Mesodermal cell (in vitro differentiated cells): ENCODE results near the gene ANKMY1.

Experiments used
- H3K27ac ChIP-seq: 2 replicates; pipeline ENCODE4 v1.7.0; 2013; ENCODE audit warnings: mild to moderate bottlenecking, low read depth, low read length, moderate library complexity; ENCODE audit not compliant: severe bottlenecking
- H3K36me3 ChIP-seq: 2 replicates; pipeline ENCODE4 v1.7.1; 2013; ENCODE audit warnings: mild to moderate bottlenecking, low read length, moderate library complexity; ENCODE audit not compliant: control insufficient read depth, insufficient read depth
- H3K4me1 ChIP-seq: one replicate; pipeline ENCODE4 v1.7.1; 2013; ENCODE audit warnings: mild to moderate bottlenecking, low read length; ENCODE audit not compliant: insufficient read depth, control insufficient read depth, poor library complexity, severe bottlenecking
- H3K4me3 ChIP-seq: 2 replicates; pipeline ENCODE4 v1.7.0; 2013; ENCODE audit warnings: low read length, control low read depth, mild to moderate bottlenecking; ENCODE audit not compliant: insufficient read depth, poor library complexity, severe bottlenecking; ENCODE audit errors: extremely low read depth
- H3K9me3 ChIP-seq: 2 replicates; pipeline ENCODE4 v1.7.1; 2013; ENCODE audit warnings: mild to moderate bottlenecking, low read length, moderate library complexity; ENCODE audit not compliant: control insufficient read depth
- WGBS, 2 experiments: methylation state at CpG; one replicate each; pipeline ENCODE4 v1.1.5; 2013; ENCODE audit warnings: missing lambda C conversion rate in 2 of 2; ENCODE audit not compliant: insufficient coverage in 2 of 2; 5-methylcytosine and 5-hydroxymethylcytosine counted together

ANKMY1 gene

DNA sequence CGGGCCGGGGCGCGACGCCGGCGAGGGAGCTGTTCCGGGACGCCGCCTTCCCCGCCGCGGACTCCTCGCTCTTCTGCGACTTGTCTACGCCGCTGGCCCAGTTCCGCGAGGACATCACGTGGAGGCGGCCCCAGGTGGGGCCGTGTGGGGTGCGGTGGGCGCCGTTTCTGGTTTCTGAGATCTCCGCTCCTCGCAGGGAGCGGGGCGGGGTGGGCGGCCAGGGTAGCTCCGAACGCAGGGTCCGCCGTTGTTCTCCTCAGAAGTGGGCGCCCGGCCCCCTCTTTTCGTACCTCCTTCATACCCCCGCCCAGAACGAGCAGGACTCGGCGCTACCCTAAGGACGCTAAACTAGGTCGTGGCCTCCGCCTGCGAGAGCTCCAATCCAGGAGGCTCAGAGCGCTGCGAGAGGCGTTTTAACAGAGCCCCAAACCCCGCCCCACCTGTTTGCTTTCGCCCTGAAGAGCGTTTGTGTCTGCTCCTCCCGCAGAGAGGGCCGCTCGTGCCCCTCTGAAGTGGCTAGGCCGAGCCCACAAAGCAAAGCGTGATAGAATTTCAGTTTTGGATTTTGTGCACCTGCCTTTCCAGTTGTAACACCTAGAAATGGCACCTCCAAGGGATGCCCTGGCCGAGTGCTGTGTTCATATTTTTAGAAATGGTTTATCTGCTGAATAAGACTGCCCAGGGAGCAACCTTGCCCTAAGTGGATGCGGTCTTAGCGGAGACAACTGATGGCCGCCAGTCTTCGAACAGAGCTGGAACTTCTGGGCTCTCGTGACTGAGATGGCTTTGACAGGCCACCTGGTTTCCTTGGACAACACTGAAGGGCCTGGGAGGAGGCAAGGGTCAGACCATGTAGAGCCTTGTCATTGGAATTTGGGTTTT is 29.4 kb upstream of the ANKMY1 start:
- Histone ChIP-seq H3K27ac (no peak overlapping the region), H3K36me3 (peaks cover 40% of the 10 kb centered on the region)

DNA sequence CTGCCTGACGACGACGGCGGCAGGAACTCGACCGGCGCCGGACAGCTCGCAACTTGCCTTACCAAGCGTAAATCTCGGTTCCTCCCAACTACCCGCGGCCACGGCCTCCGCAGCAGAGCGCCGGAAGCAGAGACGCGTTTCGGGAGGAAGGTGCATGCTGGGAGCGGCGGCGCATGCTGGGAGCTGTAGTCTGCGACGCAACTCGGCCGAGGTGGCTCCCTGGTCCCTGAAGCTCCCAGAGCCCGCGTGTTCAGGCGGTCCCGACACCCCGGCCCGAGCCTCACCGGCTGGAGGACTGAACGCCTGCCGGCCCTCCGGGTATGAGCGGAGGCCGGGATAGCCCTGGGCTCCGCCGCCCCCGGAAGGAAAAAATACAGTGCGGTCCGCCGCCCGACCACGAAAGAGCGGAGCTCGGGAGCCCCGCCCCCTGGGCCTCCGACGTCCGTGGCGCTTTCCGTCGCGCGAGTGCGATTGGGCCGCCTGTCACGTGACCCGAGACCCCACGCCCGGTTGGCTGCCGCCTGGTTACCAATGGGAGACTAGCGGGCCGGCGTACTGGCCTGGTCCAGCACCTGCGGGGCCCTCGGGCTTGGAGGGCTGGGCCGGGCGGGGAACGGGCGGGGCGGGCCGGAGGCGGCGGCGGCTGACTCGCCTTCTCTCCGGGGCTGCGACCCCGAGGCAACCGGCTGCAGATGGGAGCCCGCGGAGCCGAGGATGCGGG is 28.6 kb upstream of the ANKMY1 start, which contains the start of gene CAPN10:
Gene CAPN10, plus strand, starts transcription at position 537 of the 721 bp plus-strand sequence. Its CDS starts 178 bp downstream, at position 715.
- peaks cover 41% of the 10 kb centered on the region for H3K36me3 ChIP-seq
- H3K4me1 ChIP-seq, result peaks cover 33% of the 10 kb centered on the region
- peak within 1 kb of the TSS; percentile 98 for H3K4me3 ChIP-seq
- H3K27ac ChIP-seq, result peak within 1 kb of the TSS; percentile 50
- 0 to 1% methylated on average over 75 to 76 of the region's 88 CpGs for WGBS, 2 experiments
- H3K9me3 ChIP-seq, result no peaks in the 10 kb centered on the region

More for the DNA sequence above, 29.4 kb upstream of the ANKMY1 start:
- Histone ChIP-seq H3K4me3 (peak overlapping the region; percentile 98), H3K9me3 (no peaks in the 10 kb centered on the region), H3K4me1 (peaks cover 37% of the 10 kb centered on the region)
- WGBS, 2 experiments, result 4 to 7% methylated on average over 41 to 59 of the region's 62 CpGs

DNA sequence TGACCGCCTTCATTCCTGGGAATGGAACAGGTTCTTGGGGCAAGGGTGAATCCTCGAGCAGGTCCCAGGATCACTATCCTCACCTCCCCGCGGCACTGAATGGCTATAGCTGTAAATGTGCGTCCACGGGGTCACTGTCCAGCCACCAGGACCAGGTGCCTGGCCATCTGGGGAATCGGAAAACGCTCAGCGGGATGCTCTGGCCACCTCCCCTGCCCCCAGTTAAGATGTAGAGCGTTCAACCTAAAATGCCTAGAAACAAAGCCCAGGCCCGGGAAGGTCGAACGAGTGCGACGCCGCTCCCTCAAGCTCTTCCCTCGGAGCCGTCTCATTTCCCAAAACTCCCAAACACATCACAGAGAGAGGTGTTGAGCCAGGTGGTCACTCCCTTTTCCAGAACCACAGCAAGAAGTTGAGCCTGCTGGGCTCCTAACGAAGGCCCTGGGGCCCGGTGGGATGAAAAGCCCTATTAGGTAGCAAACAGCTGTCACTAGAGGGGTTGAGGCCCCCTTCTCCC is 28.0 kb upstream of the ANKMY1 start:
- Histone ChIP-seq H3K4me1 (peaks cover 27% of the 10 kb centered on the region), H3K36me3 (peaks cover 42% of the 10 kb centered on the region), H3K4me3 (peak overlapping the region; percentile 98), H3K9me3 (no peaks in the 10 kb centered on the region), H3K27ac (peak overlapping the region; percentile 50)
- WGBS, 2 experiments, result 6 to 8% methylated on average over 6 to 17 of the region's 20 CpGs

DNA sequence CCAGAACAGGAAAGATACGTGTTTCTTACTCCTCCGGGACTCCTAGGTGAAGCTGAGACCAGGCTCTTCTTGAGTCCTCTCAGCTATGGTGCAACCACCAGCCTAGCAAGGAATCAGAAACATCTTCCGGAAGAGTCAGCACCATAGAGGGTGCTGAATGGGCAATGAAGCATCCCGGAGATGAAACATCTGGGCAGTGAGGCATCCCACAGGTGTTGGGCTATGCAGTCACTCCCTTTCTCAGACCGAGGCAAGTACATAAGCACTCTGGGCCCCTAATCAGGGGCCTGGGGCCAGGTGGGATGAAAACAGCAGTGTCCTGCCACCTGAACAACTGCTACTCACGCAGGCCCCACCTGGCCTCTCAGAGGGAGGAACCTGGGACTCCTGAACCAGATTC is 27.3 kb upstream of the ANKMY1 start:
- H3K36me3 ChIP-seq, result peaks cover 39% of the 10 kb centered on the region
- H3K4me3 ChIP-seq, result peak overlapping the region; percentile 98
- no peak overlapping the region for H3K27ac ChIP-seq
- peaks cover 31% of the 10 kb centered on the region for H3K4me1 ChIP-seq
- H3K9me3 ChIP-seq, result no peaks in the 10 kb centered on the region
- WGBS, 2 experiments, result 83 to 91% methylated on average over 6 of the region's 6 CpGs

GRCh38 chr2:240584486-240585031 is 26.8 kb upstream of the ANKMY1 start:
- Histone ChIP-seq H3K36me3 (peaks cover 37% of the 10 kb centered on the region), H3K4me3 (no peak overlapping the region)
- WGBS, 2 experiments, result 79 to 83% methylated on average over 3 to 4 of the region's 4 CpGs

GRCh38 chr2:240583774-240584173 is 26.0 kb upstream of the ANKMY1 start:
- Histone ChIP-seq H3K4me1 (peaks cover 44% of the 10 kb centered on the region), H3K36me3 (peaks cover 36% of the 10 kb centered on the region), H3K27ac (no peak overlapping the region), H3K4me3 (no peak overlapping the region), H3K9me3 (no peaks in the 10 kb centered on the region)
- 92 to 98% methylated on average over 3 to 4 of the region's 4 CpGs for WGBS, 2 experiments

More at GRCh38 chr2:240584486-240585031, 26.8 kb upstream of the ANKMY1 start:
- Histone ChIP-seq H3K9me3 (no peaks in the 10 kb centered on the region), H3K4me1 (peaks cover 36% of the 10 kb centered on the region), H3K27ac (no peak overlapping the region)

GRCh38 chr2:240582781-240583180 is 25.0 kb upstream of the ANKMY1 start:
- 92 to 100% methylated on average over 2 to 3 of the region's 3 CpGs for WGBS, 2 experiments
- no peak overlapping the region for H3K4me3 ChIP-seq
- no peak overlapping the region for H3K27ac ChIP-seq
- no peaks in the 10 kb centered on the region for H3K9me3 ChIP-seq
- H3K36me3 ChIP-seq, result peaks cover 43% of the 10 kb centered on the region
- H3K4me1 ChIP-seq, result peaks cover 39% of the 10 kb centered on the region

DNA sequence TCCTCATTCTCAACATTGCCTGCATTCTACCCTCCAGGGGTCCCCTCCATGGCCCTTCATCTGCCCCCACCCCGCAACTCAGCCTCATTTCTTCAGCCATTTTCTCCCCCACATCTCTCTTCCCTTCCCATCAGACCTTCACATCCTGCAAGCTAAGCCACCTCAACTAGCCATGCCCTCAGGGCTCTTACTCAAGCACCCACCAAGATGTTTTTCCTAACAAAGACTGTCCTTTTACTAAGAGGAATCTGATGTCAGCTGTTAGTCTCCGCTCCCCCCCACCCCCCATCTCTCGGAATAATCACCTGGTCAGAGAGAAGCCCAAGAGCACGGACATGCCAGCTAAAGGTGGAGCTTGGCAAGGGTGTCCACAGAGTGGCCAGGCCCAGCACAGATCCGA is 24.0 kb upstream of the ANKMY1 start:
- Histone ChIP-seq H3K4me1 (peaks cover 38% of the 10 kb centered on the region), H3K27ac (no peak overlapping the region), H3K4me3 (no peak overlapping the region), H3K36me3 (peaks cover 51% of the 10 kb centered on the region), H3K9me3 (no peaks in the 10 kb centered on the region)
- 84 to 93% methylated on average over 2 of the region's 5 CpGs for WGBS, 2 experiments

DNA sequence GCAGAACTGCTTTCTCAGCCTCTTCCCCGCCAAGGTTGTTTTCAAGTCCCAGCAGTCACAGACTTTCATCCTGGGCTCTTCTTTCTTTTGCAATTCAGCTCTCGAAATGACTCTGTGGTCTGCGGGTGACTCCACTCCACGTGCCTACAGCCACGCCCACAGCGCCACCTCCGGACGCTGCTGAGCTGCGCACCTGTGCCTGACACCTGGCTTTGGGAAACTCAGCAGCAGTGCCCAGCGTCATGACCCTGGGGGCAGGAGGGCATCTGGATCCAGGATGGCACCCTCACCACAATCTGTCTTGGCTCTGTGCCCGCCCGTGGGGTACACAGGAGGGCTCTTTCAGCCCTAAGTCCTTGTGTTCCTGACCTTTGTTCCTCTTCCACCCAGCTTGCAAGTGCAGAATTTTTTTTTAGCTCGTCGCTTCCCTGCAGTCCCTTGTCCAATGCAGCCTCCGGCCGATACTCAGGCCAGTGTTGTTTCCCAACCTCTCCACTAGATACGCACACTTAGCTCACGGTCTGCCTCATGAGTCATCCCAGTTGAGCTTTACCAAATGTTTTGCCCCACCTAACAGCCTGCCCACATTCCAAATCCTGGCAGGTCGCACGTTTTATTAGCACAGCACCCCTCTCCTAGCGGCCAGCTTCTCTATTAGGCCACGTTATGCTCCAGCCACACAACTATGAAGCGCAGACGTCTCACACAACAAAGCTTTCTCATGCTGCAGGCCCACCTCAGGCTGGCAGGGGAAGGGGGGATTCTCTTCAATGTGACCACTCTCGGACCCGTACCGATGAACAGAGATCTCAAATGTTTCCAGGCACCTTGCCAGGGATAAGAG is 22.2 kb upstream of the ANKMY1 start:
- Histone ChIP-seq H3K4me3 (no peak overlapping the region), H3K4me1 (peaks cover 32% of the 10 kb centered on the region)

More for the DNA sequence above, 22.2 kb upstream of the ANKMY1 start:
- WGBS, 2 experiments, result 79 to 88% methylated on average over 24 to 25 of the region's 27 CpGs
- no peaks in the 10 kb centered on the region for H3K9me3 ChIP-seq
- H3K27ac ChIP-seq, result peak overlapping the region; percentile 53
- H3K36me3 ChIP-seq, result peaks cover 54% of the 10 kb centered on the region
